Neuronal stem cell (in vitro differentiated cells): ENCODE measurements around the gene AAMP.
A peak's percentile ranks its signal among the peaks of the same experiment; 100 is the strongest.

Source experiments
- DNase-seq: peaks from one replicate; pipeline ENCODE4 v3.0.0-alpha.2; 2013; ENCODE audit warnings: low spot score
- H2AFZ ChIP-seq: one replicate; pipeline ENCODE4 v1.6.1; 2013; ENCODE audit warnings: mild to moderate bottlenecking, low read length, inconsistent platforms
- H2AK5ac ChIP-seq: 2 replicates; pipeline ENCODE4 v1.6.1; 2013; ENCODE audit warnings: low read depth, mild to moderate bottlenecking, inconsistent platforms, low read length, moderate library complexity, mixed read lengths
- H2BK120ac ChIP-seq: 2 replicates; pipeline ENCODE4 v1.6.1; 2013; ENCODE audit warnings: low read depth, mild to moderate bottlenecking, inconsistent platforms, low read length, moderate library complexity, mixed read lengths
- H2BK12ac ChIP-seq: one replicate; pipeline ENCODE4 v1.6.1; 2013; ENCODE audit warnings: low read length, inconsistent platforms
- H2BK15ac ChIP-seq: 2 replicates; pipeline ENCODE4 v1.6.1; 2013; ENCODE audit warnings: mild to moderate bottlenecking, low read length, inconsistent platforms, mixed read lengths
- H2BK5ac ChIP-seq: one replicate; pipeline ENCODE4 v1.6.1; 2013; ENCODE audit warnings: inconsistent platforms, mild to moderate bottlenecking, low read length, moderate library complexity
- H3K14ac ChIP-seq: one replicate; pipeline ENCODE4 v1.6.1; 2013; ENCODE audit warnings: low read length, inconsistent platforms
- H3K18ac ChIP-seq: 2 replicates; pipeline ENCODE4 v1.6.1; 2013; ENCODE audit warnings: low read length, inconsistent platforms
- H3K23ac ChIP-seq: 2 replicates; pipeline ENCODE4 v1.6.1; 2013; ENCODE audit warnings: low read depth, mild to moderate bottlenecking, mixed read lengths, low read length, inconsistent platforms; ENCODE audit not compliant: poor library complexity
- H3K27ac ChIP-seq: replicated peaks from 3 replicates; pipeline ENCODE4 v1.5.1; 2013; ENCODE audit warnings: low read length, inconsistent platforms
- H3K27me3 ChIP-seq, 3 experiments: 2 replicates each; pipeline ENCODE4 v1.6.1; 2013; ENCODE audit warnings: low read length in 3 of 3, mild to moderate bottlenecking in 2 of 3, inconsistent platforms in 1 of 3, low read depth in 1 of 3, mixed read lengths in 1 of 3, moderate library complexity in 1 of 3; ENCODE audit not compliant: control insufficient read depth in 3 of 3, insufficient read depth in 3 of 3
- H3K36me3 ChIP-seq, 2 donors: replicated peaks in 1 of 2; 2 replicates each; pipeline ENCODE4 v1.6.1; 2013; ENCODE audit warnings: low read length in 2 of 2; ENCODE audit not compliant: control insufficient read depth in 2 of 2, insufficient read depth in 2 of 2
- H3K4ac ChIP-seq: 2 replicates; pipeline ENCODE4 v1.6.1; 2013; ENCODE audit warnings: inconsistent platforms, mild to moderate bottlenecking, low read length, moderate library complexity
- H3K4me1 ChIP-seq, 2 donors: 1 replicate in 1 of 2; 2 replicates in 1 of 2; pipeline ENCODE4 v1.6.1; 2013; ENCODE audit warnings: low read length in 2 of 2, low read depth in 1 of 2; ENCODE audit not compliant: control insufficient read depth in 2 of 2, insufficient read depth in 1 of 2
- H3K4me2 ChIP-seq: one replicate; pipeline ENCODE4 v1.6.1; 2013; ENCODE audit warnings: mild to moderate bottlenecking, low read length, inconsistent platforms; ENCODE audit not compliant: insufficient read depth, poor library complexity, severe bottlenecking
- H3K4me3 ChIP-seq, 2 donors: 2 replicates each; pipeline ENCODE4 v1.5.1; 2013; ENCODE audit warnings: low read length in 2 of 2, mild to moderate bottlenecking in 2 of 2, inconsistent platforms in 1 of 2, moderate library complexity in 1 of 2
- H3K79me1 ChIP-seq: one replicate; pipeline ENCODE4 v1.6.1; 2013; ENCODE audit warnings: low read depth, mild to moderate bottlenecking, inconsistent platforms, low read length, moderate library complexity
- H3K9ac ChIP-seq: one replicate; pipeline ENCODE4 v1.6.1; 2013; ENCODE audit warnings: mild to moderate bottlenecking, low read depth, low read length, inconsistent platforms; ENCODE audit not compliant: poor library complexity
- H3K9me3 ChIP-seq, 2 donors: replicated peaks in 1 of 2; 2 replicates each; pipeline versions ENCODE3 to v1.6.1; 2013; ENCODE audit warnings: low read length in 2 of 2, mild to moderate bottlenecking in 2 of 2, inconsistent platforms in 1 of 2, low read depth in 1 of 2, mixed read lengths in 1 of 2, moderate library complexity in 1 of 2; ENCODE audit not compliant: control insufficient read depth in 2 of 2, insufficient read depth in 1 of 2
- H4K8ac ChIP-seq: one replicate; pipeline ENCODE4 v1.6.1; 2013; ENCODE audit warnings: low read depth, mild to moderate bottlenecking, inconsistent platforms, low read length, moderate library complexity
- H4K91ac ChIP-seq: one replicate; pipeline ENCODE4 v1.6.1; 2013; ENCODE audit warnings: low read length, low read depth, mild to moderate bottlenecking, inconsistent platforms; ENCODE audit not compliant: poor library complexity
- WGBS, 2 donors: extraction: QIAGEN DNeasy Blood & Tissue Kit; methylation state at CpG; one replicate each; pipeline ENCODE4 v1.1.7; 2013; ENCODE audit warnings: missing lambda C conversion rate in 2 of 2, mixed read lengths in 1 of 2; ENCODE audit not compliant: insufficient read length in 2 of 2, insufficient replicate concordance in 1 of 2; ENCODE audit errors: extremely low coverage in 2 of 2; 5-methylcytosine and 5-hydroxymethylcytosine counted together

AAMP gene

GRCh38 chr2:218263817-218264641, 5.9 kb downstream of the AAMP start:
- no peak overlapping the region for H3K9ac ChIP-seq
- no peak overlapping the region for H4K8ac ChIP-seq
- H3K27ac ChIP-seq, result no peak overlapping the region
- H3K4me2 ChIP-seq, result no peak overlapping the region
- peaks cover 30 to 51% of the 10 kb centered on the region in 2 donors for H3K36me3 ChIP-seq
- no peak overlapping the region for H2AK5ac ChIP-seq
- peaks cover 0 to 2% (median 0%) of the 10 kb centered on the region in 3 experiments for H3K27me3 ChIP-seq
- no peak overlapping the region for H3K18ac ChIP-seq
- peaks cover 15 to 25% of the 10 kb centered on the region in 2 donors for H3K4me1 ChIP-seq
- H2BK5ac ChIP-seq, result no peak overlapping the region
- H4K91ac ChIP-seq, result no peak overlapping the region
- no peak overlapping the region for H3K23ac ChIP-seq
- DNase-seq, result no peak
- H2AFZ ChIP-seq, result no peak overlapping the region
- no peak overlapping the region for H2BK12ac ChIP-seq
- no CpG with 5 or more reads among the region's 17 CpGs for WGBS, 2 donors
- H3K9me3 ChIP-seq, result peaks cover 0 to 2% of the 10 kb centered on the region in 2 donors
- no peak overlapping the region for H2BK120ac ChIP-seq
- no peaks in the 10 kb centered on the region for H3K79me1 ChIP-seq
- no peak overlapping the region for H3K4me3 ChIP-seq
- no peak overlapping the region for H3K4ac ChIP-seq
- H2BK15ac ChIP-seq, result no peak overlapping the region
- no peak overlapping the region for H3K14ac ChIP-seq

DNA sequence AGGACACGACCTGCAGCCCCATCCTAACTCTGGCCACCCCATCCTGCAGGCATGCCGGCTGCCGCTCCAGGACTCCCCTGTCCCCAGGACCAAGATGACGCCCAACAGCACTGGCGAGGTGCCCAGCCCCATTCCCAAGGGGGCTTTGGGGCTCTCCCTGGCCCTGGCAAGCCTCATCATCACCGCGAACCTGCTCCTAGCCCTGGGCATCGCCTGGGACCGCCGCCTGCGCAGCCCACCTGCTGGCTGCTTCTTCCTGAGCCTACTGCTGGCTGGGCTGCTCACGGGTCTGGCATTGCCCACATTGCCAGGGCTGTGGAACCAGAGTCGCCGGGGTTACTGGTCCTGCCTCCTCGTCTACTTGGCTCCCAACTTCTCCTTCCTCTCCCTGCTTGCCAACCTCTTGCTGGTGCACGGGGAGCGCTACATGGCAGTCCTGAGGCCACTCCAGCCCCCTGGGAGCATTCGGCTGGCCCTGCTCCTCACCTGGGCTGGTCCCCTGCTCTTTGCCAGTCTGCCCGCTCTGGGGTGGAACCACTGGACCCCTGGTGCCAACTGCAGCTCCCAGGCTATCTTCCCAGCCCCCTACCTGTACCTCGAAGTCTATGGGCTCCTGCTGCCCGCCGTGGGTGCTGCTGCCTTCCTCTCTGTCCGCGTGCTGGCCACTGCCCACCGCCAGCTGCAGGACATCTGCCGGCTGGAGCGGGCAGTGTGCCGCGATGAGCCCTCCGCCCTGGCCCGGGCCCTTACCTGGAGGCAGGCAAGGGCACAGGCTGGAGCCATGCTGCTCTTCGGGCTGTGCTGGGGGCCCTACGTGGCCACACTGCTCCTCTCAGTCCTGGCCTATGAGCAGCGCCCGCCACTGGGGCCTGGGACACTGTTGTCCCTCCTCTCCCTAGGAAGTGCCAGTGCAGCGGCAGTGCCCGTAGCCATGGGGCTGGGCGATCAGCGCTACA, 7.0 kb downstream of the AAMP start:
- Histone ChIP-seq H2BK12ac (no peak overlapping the region), H2BK15ac (peak overlapping the region; percentile 8), H3K4me1 (peaks cover 15 to 24% of the 10 kb centered on the region in 2 donors), H3K4me3 (no peak overlapping the region), H3K9ac (no peak overlapping the region), H3K14ac (no peak overlapping the region), H3K79me1 (no peaks in the 10 kb centered on the region), H4K8ac (no peak overlapping the region), H3K18ac (peak overlapping the region; percentile 20), H3K27ac (no peak overlapping the region), H3K4me2 (no peak overlapping the region), H3K36me3 (peaks cover 30 to 51% of the 10 kb centered on the region in 2 donors), H2AFZ (no peak overlapping the region), H2BK5ac (no peak overlapping the region), H3K27me3 (peaks cover 0 to 2% (median 0%) of the 10 kb centered on the region in 3 experiments), H4K91ac (no peak overlapping the region), H3K23ac (peak overlapping the region; percentile 19), H2AK5ac (no peak overlapping the region), H3K4ac (no peak overlapping the region), H3K9me3 (peaks cover 0 to 2% of the 10 kb centered on the region in 2 donors), H2BK120ac (no peak overlapping the region)
- DNase-seq, result no peak
- WGBS, 2 donors, result no CpG with 5 or more reads among the region's 39 CpGs

GRCh38 chr2:218262237-218262600, 7.7 kb downstream of the AAMP start:
- Histone ChIP-seq H3K23ac (peak overlapping the region; percentile 69), H3K4me1 (peaks cover 15 to 24% of the 10 kb centered on the region in 2 donors), H3K36me3 (peaks cover 26 to 45% of the 10 kb centered on the region in 2 donors), H3K14ac (no peak overlapping the region), H2BK5ac (no peak overlapping the region), H3K9me3 (peaks cover 0 to 2% of the 10 kb centered on the region in 2 donors), H2AK5ac (no peak overlapping the region), H2BK120ac (peak overlapping the region; percentile 7), H3K9ac (no peak overlapping the region), H3K4ac (no peak overlapping the region), H4K91ac (no peak overlapping the region), H3K18ac (no peak overlapping the region), H4K8ac (no peak overlapping the region), H3K27me3 (peaks cover 0 to 2% (median 0%) of the 10 kb centered on the region in 3 experiments), H2BK12ac (no peak overlapping the region), H2AFZ (peak overlapping the region; percentile 56), H3K4me2 (no peak overlapping the region), H3K79me1 (no peaks in the 10 kb centered on the region), H3K4me3 (no peak overlapping the region), H2BK15ac (no peak overlapping the region), H3K27ac (no peak overlapping the region)
- no CpG with 5 or more reads among the region's 6 CpGs for WGBS, 2 donors
- no peak for DNase-seq
